Liver (tissue), 9 donors: Measurements from ENCODE around the gene ZNF503. TPM values are rescaled to one million over a fixed set of nuclear protein-coding genes. Genes with fewer than 3 reads are reported as not detected.

Experiments used
- DNase-seq: peaks from one replicate; pipeline ENCODE4 v3.0.0-alpha.2; 2017; ENCODE audit warnings: low spot score
- H3K27ac ChIP-seq, 2 donors: one replicate each; pipeline ENCODE4 v1.7.0; 2013; ENCODE audit warnings: inconsistent platforms in 2 of 2, low read length in 2 of 2, control low read depth in 1 of 2, low read depth in 1 of 2, mild to moderate bottlenecking in 1 of 2
- H3K27me3 ChIP-seq, 4 donors: one replicate each; pipeline versions ENCODE4 v1.6.1 to v1.7.0; 2013; ENCODE audit warnings: low read length in 3 of 4, inconsistent platforms in 1 of 4, mild to moderate bottlenecking in 1 of 4, moderate library complexity in 1 of 4; ENCODE audit not compliant: control insufficient read depth in 4 of 4, insufficient read depth in 4 of 4
- H3K36me3 ChIP-seq, 4 donors: one replicate each; pipeline versions ENCODE4 v1.6.1 to v1.7.0; 2013; ENCODE audit warnings: low read length in 3 of 4, mild to moderate bottlenecking in 3 of 4, low read depth in 1 of 4, moderate library complexity in 1 of 4; ENCODE audit not compliant: control insufficient read depth in 4 of 4, insufficient read depth in 3 of 4
- H3K4me1 ChIP-seq, 4 donors: one replicate each; pipeline versions ENCODE4 v1.6.1 to v1.7.0; 2013; ENCODE audit warnings: low read length in 3 of 4, mild to moderate bottlenecking in 3 of 4, moderate library complexity in 1 of 4; ENCODE audit not compliant: control insufficient read depth in 4 of 4, insufficient read depth in 4 of 4
- H3K4me3 ChIP-seq, 3 donors: one replicate each; pipeline versions ENCODE4 v1.6.1 to v1.7.0; 2013; ENCODE audit warnings: low read length in 3 of 3, control low read depth in 1 of 3, low read depth in 1 of 3, mild to moderate bottlenecking in 1 of 3
- H3K9ac ChIP-seq, 2 donors: one replicate each; pipeline ENCODE4 v1.7.0; 2013; ENCODE audit warnings: low read length in 2 of 2, mild to moderate bottlenecking in 2 of 2, moderate library complexity in 2 of 2, control low read depth in 1 of 2, low read depth in 1 of 2
- H3K9me3 ChIP-seq, 4 donors: one replicate each; pipeline versions ENCODE4 v1.6.1 to v1.7.0; 2013; ENCODE audit warnings: low read length in 3 of 4; ENCODE audit not compliant: control insufficient read depth in 4 of 4
- EGR1 ChIP-seq, 2 donors: IDR thresholded peaks; 2 replicates each; pipeline ENCODE4 v1.6.1; 2016 to 2018; ENCODE audit warnings: antibody characterized with exemption in 2 of 2, low read depth in 2 of 2
- FOXA2 ChIP-seq: IDR thresholded peaks from 2 replicates; pipeline ENCODE4 v1.6.1; 2016; ENCODE audit warnings: antibody characterized with exemption
- GABPA ChIP-seq, 2 donors: IDR thresholded peaks in 1 of 2; conservative IDR thresholded peaks in 1 of 2; 2 replicates each; pipeline ENCODE4 v1.6.1; 2016; ENCODE audit warnings: antibody characterized with exemption in 2 of 2, mild to moderate bottlenecking in 1 of 2, moderate library complexity in 1 of 2
- HNF4A ChIP-seq, 2 donors: conservative IDR thresholded peaks; 2 replicates each; pipeline ENCODE4 v1.6.1; 2016; ENCODE audit warnings: antibody characterized with exemption in 2 of 2, mild to moderate bottlenecking in 2 of 2
- NR2F2 ChIP-seq: IDR thresholded peaks from 2 replicates; pipeline ENCODE4 v1.6.1; 2016; ENCODE audit warnings: antibody characterized with exemption
- RAD21 ChIP-seq, 2 donors: IDR thresholded peaks; 2 replicates each; pipeline ENCODE4 v1.6.1; 2016; ENCODE audit warnings: antibody characterized with exemption in 2 of 2, mild to moderate bottlenecking in 2 of 2
- RXRA ChIP-seq, 2 donors: IDR thresholded peaks; 2 replicates each; pipeline ENCODE4 v1.6.1; 2017 to 2018; ENCODE audit warnings: antibody characterized with exemption in 2 of 2, mild to moderate bottlenecking in 1 of 2
- SP1 ChIP-seq: IDR thresholded peaks from 2 replicates; pipeline ENCODE4 v1.6.1; 2018; ENCODE audit warnings: antibody characterized with exemption, mild to moderate bottlenecking
- TAF1 ChIP-seq: conservative IDR thresholded peaks from 2 replicates; pipeline ENCODE4 v1.6.1; 2016; ENCODE audit warnings: antibody characterized with exemption, mild to moderate bottlenecking
- YY1 ChIP-seq: IDR thresholded peaks from 2 replicates; pipeline ENCODE4 v1.6.1; 2016; ENCODE audit warnings: antibody characterized with exemption, mild to moderate bottlenecking
- WGBS: extraction: QIAGEN DNeasy Blood & Tissue Kit; methylation state at CpG from one replicate; pipeline ENCODE4 v1.1.7; 2013; 5-methylcytosine and 5-hydroxymethylcytosine counted together
- polyA plus RNA-seq, 2 donors: library from polyadenylated mRNA; stranded (reverse) in 1 of 2; unstranded in 1 of 2; fragments of 200-250 nt in 1 of 2; fragments of >200 nt in 1 of 2; fragmentation: Nextera tagmentation in 1 of 2; extraction: Ambion mirVana in 1 of 2; gene quantifications; one replicate each; pipeline versions ENCODE4 v1.2.1 to v1.2.3, GENCODE V29; 2013 to 2015
- total RNA-seq, 2 donors: library from RNA; depleted of rRNA; stranded (reverse); fragments of >200 nt; gene quantifications; one replicate each; pipeline ENCODE4 v1.2.3, GENCODE V29; 2014
- TF ChIP-seq, protein P1 (sequence below): IDR thresholded peaks from 2 replicates; pipeline ENCODE4 v1.6.1; 2016; ENCODE audit warnings: antibody characterized with exemption
- TF ChIP-seq, protein P2 (sequence below): fragments of 150-350 bp; IDR thresholded peaks from 2 replicates; pipeline ENCODE4 v1.5.1; 2017; ENCODE audit warnings: improper control_type of control experiment, low read depth, low read length; ENCODE audit not compliant: missing input control
- TF ChIP-seq, protein P3 (sequence below): IDR thresholded peaks from 2 replicates; pipeline ENCODE4 v1.6.1; 2016; ENCODE audit warnings: antibody characterized with exemption, mild to moderate bottlenecking
- donor health status: healthy.
- donor health status: healthy.
- donor health status: healthy.
- donor health status: healthy.
- donor health status: healthy.

ZNF503 gene
- total and polyA plus RNA-seq, 4 donors = 1.6 to 5.2 (median 2.0) TPM

DNA sequence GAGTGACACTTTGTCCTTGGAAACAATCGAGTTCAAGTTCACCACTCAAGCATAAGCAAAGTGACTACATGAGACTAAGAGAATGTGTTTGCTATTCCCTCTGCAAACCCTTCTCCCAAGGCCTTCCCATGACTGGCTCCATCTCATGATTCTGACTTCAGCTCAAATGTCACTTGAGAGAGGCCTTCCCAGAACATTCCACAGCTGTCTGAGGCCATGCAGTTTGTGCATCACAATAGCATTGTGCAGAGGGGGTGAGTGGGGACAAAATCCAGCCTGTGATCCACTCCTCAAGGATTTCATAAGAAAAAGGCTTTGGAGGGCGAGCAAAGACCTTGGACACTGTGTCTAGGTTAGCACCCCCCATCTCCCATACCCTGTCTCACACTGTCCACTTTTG, 23.0 kb upstream of the ZNF503 start:
- Histone ChIP-seq H3K9me3 (no peaks in the 10 kb centered on the region), H3K27ac (no peak overlapping the region), H3K9ac (no peak overlapping the region), H3K36me3 (no peaks in the 10 kb centered on the region), H3K27me3 (no peaks in the 10 kb centered on the region), H3K4me1 (no peaks in the 10 kb centered on the region), H3K4me3 (no peak overlapping the region)
- DNase-seq = no peak
- WGBS = 90% methylated on average over 2 of the region's 2 CpGs
- no peak for TF ChIP-seq RXRA (IDR thresholded peaks at IDR 0.05)
- TF ChIP-seq FOXA2 = no peak
- TF ChIP-seq NR2F2 = no peak
- TF ChIP-seq GABPA (IDR thresholded peaks at IDR 0.05 in 1 of 2, conservative IDR thresholded peaks at IDR 0.05 in 1 of 2) = no peak

DNA sequence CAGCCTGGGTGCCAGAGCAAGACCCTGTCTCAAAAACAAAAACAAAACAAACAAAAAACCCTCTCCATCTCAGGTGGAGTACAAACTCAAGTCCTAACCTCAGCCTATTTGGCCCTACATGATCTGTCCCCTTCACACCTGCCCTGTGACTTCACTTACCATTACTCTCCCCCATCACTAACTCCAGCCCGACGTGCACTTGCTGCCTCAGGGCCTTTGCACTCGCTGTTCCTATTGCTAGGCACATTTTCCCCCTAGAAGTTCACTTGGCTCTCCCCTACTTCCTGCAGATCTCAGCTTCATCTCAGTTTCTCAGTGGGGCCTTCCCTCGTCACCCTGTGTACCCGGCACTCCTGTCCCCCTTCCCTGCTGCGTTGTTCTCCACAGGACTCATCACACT, 21.3 kb upstream of the ZNF503 start:
- 96% methylated on average over 6 of the region's 6 CpGs for WGBS

More for the DNA sequence above, 21.3 kb upstream of the ZNF503 start:
- Histone ChIP-seq H3K4me3 (no peak overlapping the region), H3K27ac (no peak overlapping the region), H3K9ac (no peak overlapping the region), H3K36me3 (no peaks in the 10 kb centered on the region), H3K9me3 (no peaks in the 10 kb centered on the region), H3K27me3 (no peaks in the 10 kb centered on the region), H3K4me1 (no peaks in the 10 kb centered on the region)
- TF ChIP-seq NR2F2 = no peak
- TF ChIP-seq, protein P1, sequence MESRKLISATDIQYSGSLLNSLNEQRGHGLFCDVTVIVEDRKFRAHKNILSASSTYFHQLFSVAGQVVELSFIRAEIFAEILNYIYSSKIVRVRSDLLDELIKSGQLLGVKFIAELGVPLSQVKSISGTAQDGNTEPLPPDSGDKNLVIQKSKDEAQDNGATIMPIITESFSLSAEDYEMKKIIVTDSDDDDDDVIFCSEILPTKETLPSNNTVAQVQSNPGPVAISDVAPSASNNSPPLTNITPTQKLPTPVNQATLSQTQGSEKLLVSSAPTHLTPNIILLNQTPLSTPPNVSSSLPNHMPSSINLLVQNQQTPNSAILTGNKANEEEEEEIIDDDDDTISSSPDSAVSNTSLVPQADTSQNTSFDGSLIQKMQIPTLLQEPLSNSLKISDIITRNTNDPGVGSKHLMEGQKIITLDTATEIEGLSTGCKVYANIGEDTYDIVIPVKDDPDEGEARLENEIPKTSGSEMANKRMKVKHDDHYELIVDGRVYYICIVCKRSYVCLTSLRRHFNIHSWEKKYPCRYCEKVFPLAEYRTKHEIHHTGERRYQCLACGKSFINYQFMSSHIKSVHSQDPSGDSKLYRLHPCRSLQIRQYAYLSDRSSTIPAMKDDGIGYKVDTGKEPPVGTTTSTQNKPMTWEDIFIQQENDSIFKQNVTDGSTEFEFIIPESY = no peak
- TF ChIP-seq, protein P2, sequence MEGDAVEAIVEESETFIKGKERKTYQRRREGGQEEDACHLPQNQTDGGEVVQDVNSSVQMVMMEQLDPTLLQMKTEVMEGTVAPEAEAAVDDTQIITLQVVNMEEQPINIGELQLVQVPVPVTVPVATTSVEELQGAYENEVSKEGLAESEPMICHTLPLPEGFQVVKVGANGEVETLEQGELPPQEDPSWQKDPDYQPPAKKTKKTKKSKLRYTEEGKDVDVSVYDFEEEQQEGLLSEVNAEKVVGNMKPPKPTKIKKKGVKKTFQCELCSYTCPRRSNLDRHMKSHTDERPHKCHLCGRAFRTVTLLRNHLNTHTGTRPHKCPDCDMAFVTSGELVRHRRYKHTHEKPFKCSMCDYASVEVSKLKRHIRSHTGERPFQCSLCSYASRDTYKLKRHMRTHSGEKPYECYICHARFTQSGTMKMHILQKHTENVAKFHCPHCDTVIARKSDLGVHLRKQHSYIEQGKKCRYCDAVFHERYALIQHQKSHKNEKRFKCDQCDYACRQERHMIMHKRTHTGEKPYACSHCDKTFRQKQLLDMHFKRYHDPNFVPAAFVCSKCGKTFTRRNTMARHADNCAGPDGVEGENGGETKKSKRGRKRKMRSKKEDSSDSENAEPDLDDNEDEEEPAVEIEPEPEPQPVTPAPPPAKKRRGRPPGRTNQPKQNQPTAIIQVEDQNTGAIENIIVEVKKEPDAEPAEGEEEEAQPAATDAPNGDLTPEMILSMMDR = no peak
- TF ChIP-seq, protein P3, sequence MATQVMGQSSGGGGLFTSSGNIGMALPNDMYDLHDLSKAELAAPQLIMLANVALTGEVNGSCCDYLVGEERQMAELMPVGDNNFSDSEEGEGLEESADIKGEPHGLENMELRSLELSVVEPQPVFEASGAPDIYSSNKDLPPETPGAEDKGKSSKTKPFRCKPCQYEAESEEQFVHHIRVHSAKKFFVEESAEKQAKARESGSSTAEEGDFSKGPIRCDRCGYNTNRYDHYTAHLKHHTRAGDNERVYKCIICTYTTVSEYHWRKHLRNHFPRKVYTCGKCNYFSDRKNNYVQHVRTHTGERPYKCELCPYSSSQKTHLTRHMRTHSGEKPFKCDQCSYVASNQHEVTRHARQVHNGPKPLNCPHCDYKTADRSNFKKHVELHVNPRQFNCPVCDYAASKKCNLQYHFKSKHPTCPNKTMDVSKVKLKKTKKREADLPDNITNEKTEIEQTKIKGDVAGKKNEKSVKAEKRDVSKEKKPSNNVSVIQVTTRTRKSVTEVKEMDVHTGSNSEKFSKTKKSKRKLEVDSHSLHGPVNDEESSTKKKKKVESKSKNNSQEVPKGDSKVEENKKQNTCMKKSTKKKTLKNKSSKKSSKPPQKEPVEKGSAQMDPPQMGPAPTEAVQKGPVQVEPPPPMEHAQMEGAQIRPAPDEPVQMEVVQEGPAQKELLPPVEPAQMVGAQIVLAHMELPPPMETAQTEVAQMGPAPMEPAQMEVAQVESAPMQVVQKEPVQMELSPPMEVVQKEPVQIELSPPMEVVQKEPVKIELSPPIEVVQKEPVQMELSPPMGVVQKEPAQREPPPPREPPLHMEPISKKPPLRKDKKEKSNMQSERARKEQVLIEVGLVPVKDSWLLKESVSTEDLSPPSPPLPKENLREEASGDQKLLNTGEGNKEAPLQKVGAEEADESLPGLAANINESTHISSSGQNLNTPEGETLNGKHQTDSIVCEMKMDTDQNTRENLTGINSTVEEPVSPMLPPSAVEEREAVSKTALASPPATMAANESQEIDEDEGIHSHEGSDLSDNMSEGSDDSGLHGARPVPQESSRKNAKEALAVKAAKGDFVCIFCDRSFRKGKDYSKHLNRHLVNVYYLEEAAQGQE = no peak
- no peak for TF ChIP-seq YY1
- no peak for TF ChIP-seq RXRA (IDR thresholded peaks at IDR 0.05)
- no peak for TF ChIP-seq HNF4A (conservative IDR thresholded peaks at IDR 0.05)
- no peak for TF ChIP-seq TAF1
- no peak for TF ChIP-seq EGR1 (IDR thresholded peaks at IDR 0.05; ENCODE audit: low read depth in 2 of 2)
- no peak for TF ChIP-seq SP1
- no peak for TF ChIP-seq RAD21 (IDR thresholded peaks at IDR 0.05)
- no peak for TF ChIP-seq FOXA2
- DNase-seq = no peak
